HCT116 (cell line): ENCODE results near the gene RACK1. TPM values are rescaled to one million over a fixed set of nuclear protein-coding genes. Genes with fewer than 3 reads are reported as not detected.
A peak's percentile ranks its signal among the peaks of the same experiment; 100 is the strongest.

Source experiments
- ATAC-seq: fragments of 200-7000 bp; cut with Tn5 transposase; 2 replicates; pipeline ENCODE4 v1.9.1; 2020; ENCODE audit warnings: mild to moderate bottlenecking, moderate library complexity
- BruUV-seq: library from RNA; stranded (reverse); fragments of 400-500 nt; replicated peaks from 2 replicates; lab custom pipeline; 2021; lab: Mats Ljungman, UMichigan
- CTCF ChIA-PET: fragments of 300-600 bp; sonication (Branson Sonifier 250); formaldehyde crosslinking; loops from one replicate; lab custom pipeline; 2021; ENCODE audit warnings: antibody characterized with exemption; lab: Charles Lee
- POLR2A ChIA-PET: fragments of 300-600, 350-600 bp; sonication (Branson Sonifier 250); formaldehyde crosslinking; loops from one replicate; lab custom pipeline; 2021; ENCODE audit warnings: antibody characterized with exemption; lab: Charles Lee
- RAD21 ChIA-PET, 2 experiments: fragments of 300-600 bp; sonication (Branson Sonifier 250); formaldehyde crosslinking; loops; one replicate each; lab custom pipeline; 2023; ENCODE audit warnings: low total read pairs in 2 of 2; ENCODE audit not compliant: uncharacterized antibody in 2 of 2, unreplicated experiment in 2 of 2, low non-redundant PET in 1 of 2; lab: Charles Lee
- DNase-seq: peaks from one replicate; pipeline ENCODE4 v3.0.0-alpha.2; 2010; ENCODE audit warnings: low read depth, low spot score
- H2AFZ ChIP-seq: fragments of 200-600 bp; shearing (Covaris generic), sonication (generic); 2 replicates; pipeline ENCODE4 v1.6.1; 2017; ENCODE audit warnings: low read depth, mixed run types, mixed read lengths, antibody characterized with exemption, low read length; ENCODE audit not compliant: poor library complexity, severe bottlenecking
- H3K27ac ChIP-seq: 2 replicates; pipeline ENCODE4 v1.5.1; 2012; ENCODE audit warnings: low read depth, low read length
- H3K27me3 ChIP-seq: fragments of 200-600 bp; sonication (generic); 2 replicates; pipeline ENCODE4 v1.6.1; 2016; ENCODE audit warnings: mixed run types, low read length, mixed read lengths; ENCODE audit not compliant: insufficient read depth
- H3K36me3 ChIP-seq, 2 experiments: fragments of 200-500 bp in 1 of 2; fragments of 200-600 bp in 1 of 2; sonication (Bioruptor generic) in 1 of 2; sonication (generic) in 1 of 2; 2 replicates each; pipeline versions ENCODE4 v1.5.1 to v1.6.1; 2014 to 2016; ENCODE audit warnings: low read length in 2 of 2, inconsistent platforms in 1 of 2, mixed read lengths in 1 of 2, mixed run types in 1 of 2; ENCODE audit not compliant: insufficient read depth in 2 of 2, control insufficient read depth in 1 of 2
- H3K4me1 ChIP-seq, 2 experiments: fragments of 200-600 bp in 1 of 2; sonication (generic) in 1 of 2; 2 replicates each; pipeline versions ENCODE4 v1.5.1 to v1.6.1; 2012 to 2017; ENCODE audit warnings: low read length in 2 of 2, inconsistent platforms in 1 of 2, mild to moderate bottlenecking in 1 of 2, mixed read lengths in 1 of 2, mixed run types in 1 of 2, moderate library complexity in 1 of 2; ENCODE audit not compliant: insufficient read depth in 2 of 2, control insufficient read depth in 1 of 2
- H3K4me2 ChIP-seq: fragments of 200-600 bp; sonication (generic); 2 replicates; pipeline ENCODE4 v1.6.1; 2017; ENCODE audit warnings: mixed run types, low read length, mixed read lengths
- H3K4me3 ChIP-seq, 2 experiments: fragments of 200-600 bp in 1 of 2; sonication (generic) in 1 of 2; replicated peaks in 1 of 2; 2 replicates each; pipeline ENCODE4 v1.5.1; 2011 to 2016; ENCODE audit warnings: low read length in 2 of 2, control low read depth in 1 of 2, low read depth in 1 of 2, mild to moderate bottlenecking in 1 of 2, mixed read lengths in 1 of 2, mixed run types in 1 of 2
- H3K79me2 ChIP-seq: fragments of 200-600 bp; sonication (generic); 2 replicates; pipeline ENCODE4 v1.6.1; 2017; ENCODE audit warnings: mild to moderate bottlenecking, mixed run types, low read length, moderate library complexity, mixed read lengths; ENCODE audit not compliant: insufficient read depth
- H3K9ac ChIP-seq: fragments of 200-600 bp; sonication (generic); 2 replicates; pipeline ENCODE4 v1.6.1; 2016; ENCODE audit warnings: low read length, mixed read lengths
- H3K9me2 ChIP-seq: fragments of 200-600 bp; sonication (generic), shearing (Covaris generic); 2 replicates; pipeline ENCODE4 v1.6.1; 2017; ENCODE audit warnings: mixed run types, mild to moderate bottlenecking, moderate library complexity; ENCODE audit not compliant: insufficient read depth
- H3K9me3 ChIP-seq, 2 experiments: fragments of 200-500 bp in 1 of 2; fragments of 200-600 bp in 1 of 2; sonication (Bioruptor generic) in 1 of 2; sonication (generic) in 1 of 2; 2 replicates each; pipeline ENCODE4 v1.6.1; 2014 to 2017; ENCODE audit warnings: low read length in 2 of 2, mixed read lengths in 2 of 2, inconsistent platforms in 1 of 2, low read depth in 1 of 2, mild to moderate bottlenecking in 1 of 2, mixed run types in 1 of 2, moderate library complexity in 1 of 2; ENCODE audit not compliant: control insufficient read depth in 1 of 2, insufficient read depth in 1 of 2
- H4K20me1 ChIP-seq: fragments of 200-600 bp; sonication (generic), shearing (Covaris generic); 2 replicates; pipeline ENCODE4 v1.6.1; 2017; ENCODE audit warnings: mixed run types, mild to moderate bottlenecking, moderate library complexity; ENCODE audit not compliant: insufficient read depth
- CBX3 ChIP-seq: IDR thresholded peaks from 2 replicates; pipeline ENCODE4 v1.6.1; 2012; ENCODE audit warnings: low read depth
- CEBPB ChIP-seq: IDR thresholded peaks from 2 replicates; pipeline ENCODE4 v1.6.1; 2012; ENCODE audit warnings: low read depth
- EGR1 ChIP-seq: IDR thresholded peaks from 2 replicates; pipeline ENCODE4 v1.6.1; 2012; ENCODE audit warnings: low read depth
- ELF1 ChIP-seq: IDR thresholded peaks from 2 replicates; pipeline ENCODE4 v1.6.1; 2012; ENCODE audit warnings: low read depth, borderline replicate concordance
- EZH2 ChIP-seq: fragments of 200-600 bp; sonication (generic); IDR thresholded peaks from 2 replicates; pipeline ENCODE4 v1.6.1; 2017; ENCODE audit warnings: antibody characterized with exemption, mixed run types
- EZH2phosphoT487 ChIP-seq: fragments of 200-600 bp; IDR thresholded peaks from 2 replicates; pipeline ENCODE4 v1.6.1; 2018; ENCODE audit warnings: antibody characterized with exemption, borderline replicate concordance
- FOSL1 ChIP-seq: IDR thresholded peaks from 2 replicates; pipeline ENCODE4 v1.6.1; 2012; ENCODE audit warnings: low read depth
- POLR2AphosphoS5 ChIP-seq: IDR thresholded peaks from 2 replicates; pipeline ENCODE4 v1.6.1; 2011; ENCODE audit warnings: mild to moderate bottlenecking, low read depth, low read length, moderate library complexity
- RAD21 ChIP-seq: IDR thresholded peaks from 2 replicates; pipeline ENCODE4 v1.6.1; 2012; ENCODE audit warnings: low read depth, mild to moderate bottlenecking
- SP1 ChIP-seq: IDR thresholded peaks from 2 replicates; pipeline ENCODE4 v1.6.1; 2012; ENCODE audit warnings: low read depth
- SRF ChIP-seq: IDR thresholded peaks from 2 replicates; pipeline ENCODE4 v1.6.1; 2012; ENCODE audit warnings: low read depth
- TCF7L2 ChIP-seq: IDR thresholded peaks from 2 replicates; pipeline ENCODE4 v1.7.0; 2011; ENCODE audit warnings: borderline replicate concordance, inconsistent platforms; ENCODE audit not compliant: insufficient read depth, insufficient read length; ENCODE audit errors: extremely low read depth
- YY1 ChIP-seq: IDR thresholded peaks from 2 replicates; pipeline ENCODE4 v1.6.1; 2011; ENCODE audit warnings: low read length, low read depth, moderate library complexity, mild to moderate bottlenecking; ENCODE audit not compliant: insufficient replicate concordance; ENCODE audit errors: extremely low read depth
- ZFX ChIP-seq: fragments of 450-650 bp; IDR thresholded peaks from 2 replicates; pipeline ENCODE4 v1.6.1; 2017
- ZNF274 ChIP-seq: fragments of 200-500 bp; sonication (Bioruptor generic); IDR thresholded peaks from 2 replicates; pipeline ENCODE4 v1.6.1; 2014; ENCODE audit warnings: mild to moderate bottlenecking, low read depth, low read length, inconsistent platforms
- intact Hi-C: fragments of 100-400 bp; cut with micrococcal nuclease; formaldehyde crosslinking; loops from 2 replicates; pipeline ENCODE4 v1.10.0; 2022
- total RNA-seq: library from RNA; stranded (reverse); gene quantifications from one replicate; pipeline ENCODE4 v1.2.1, GENCODE V29; 2021; ENCODE audit not compliant: unreplicated experiment
- TF ChIP-seq, protein P1 (sequence below): IDR thresholded peaks from 2 replicates; pipeline ENCODE4 v1.6.1; 2011; ENCODE audit warnings: mild to moderate bottlenecking, low read length, moderate library complexity; ENCODE audit not compliant: insufficient replicate concordance; ENCODE audit errors: extremely low read depth
- TF ChIP-seq, protein P2 (sequence below): IDR thresholded peaks from 2 replicates; pipeline ENCODE4 v1.6.1; 2012; ENCODE audit warnings: low read depth
- TF ChIP-seq, protein P3 (sequence below): IDR thresholded peaks from 2 replicates; pipeline ENCODE4 v1.6.1; 2012

Gene RACK1
- total RNA-seq, 1 experiment from 2014 or later: 2,432 TPM

DNA sequence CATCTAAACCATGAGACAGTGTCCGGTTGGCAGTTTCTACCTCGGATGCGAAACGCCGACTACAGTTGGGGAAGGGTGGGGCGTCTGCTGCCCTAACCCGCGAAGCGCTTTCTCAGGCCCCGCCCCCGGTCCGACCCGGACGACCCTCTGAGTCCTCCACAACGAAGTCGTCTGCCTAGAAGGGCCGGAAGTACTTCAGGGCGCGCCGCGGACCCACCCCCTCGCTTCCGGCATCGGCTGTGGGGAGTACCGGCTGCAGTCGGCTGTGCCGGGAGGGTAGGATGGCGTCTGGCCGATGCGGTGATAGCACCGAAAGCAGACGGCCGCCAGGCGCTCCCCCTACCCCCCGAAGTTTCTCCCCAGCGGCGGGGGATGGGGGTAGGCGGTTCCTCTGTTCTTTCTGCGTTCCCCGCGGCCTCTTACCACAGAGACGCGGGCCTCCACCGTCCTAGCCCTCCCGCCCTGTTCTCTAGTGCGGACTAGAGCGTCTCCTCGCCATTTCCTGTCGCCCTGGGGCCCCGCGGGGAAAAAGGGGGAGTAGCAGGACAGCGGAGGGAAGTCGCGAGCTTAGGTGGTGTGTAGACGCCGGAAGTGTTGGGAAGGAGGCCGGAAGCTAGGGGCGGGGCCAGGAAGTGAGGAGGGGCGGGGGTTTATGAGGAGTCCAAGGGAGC is 20.5 kb downstream of the RACK1 start, which contains the start of gene TRIM41:
Gene TRIM41 (plus strand): TSS at position 224 of the 671 bp plus-strand sequence. CDS start 719 bp downstream, outside the sequence.
- Histone ChIP-seq H3K9me2 (no peaks in the 10 kb centered on the region), H3K27me3 (no peaks in the 10 kb centered on the region), H3K79me2 (peaks cover 34% of the 10 kb centered on the region), H3K9me3 (no peaks in the 10 kb centered on the region), H2AFZ (peak within 1 kb of the TSS; percentile 79), H3K4me2 (peak within 1 kb of the TSS; percentile 100), H3K4me3 (peak within 1 kb of the TSS; percentile 94 to 100), H3K36me3 (peaks cover 4 to 6% of the 10 kb centered on the region in 2 experiments; a peak in 2 of 4 replicates), H4K20me1 (no peaks in the 10 kb centered on the region), H3K27ac (peak within 1 kb of the TSS; percentile 92), H3K9ac (peak within 1 kb of the TSS; percentile 88), H3K4me1 (peaks cover 22 to 43% of the 10 kb centered on the region in 2 experiments)
- intact Hi-C loops: loop anchor here (1.0 to 5.0 kb wide), 3 partner anchors 16 to 51 kb away; no protein-coding TSS in a partner anchor
- CTCF ChIA-PET: interaction anchor here (0.9 kb wide), 1 partner anchor 35 kb away, joined by 3 read pairs; no protein-coding TSS in a partner anchor
- peak; percentile 68 for ATAC-seq
- POLR2A ChIA-PET: interaction anchor here (0.6 to 2.8 kb wide), 13 partner anchors 10 to 50 kb away, joined by 3 to 22 read pairs (median 3); partner anchors contain the start of genes RACK1 and TRIM7
- RAD21 ChIA-PET: no interaction called here
- BruUV-seq: no TSS peak
- peak; percentile 96 for DNase-seq
- TF ChIP-seq, protein P1, sequence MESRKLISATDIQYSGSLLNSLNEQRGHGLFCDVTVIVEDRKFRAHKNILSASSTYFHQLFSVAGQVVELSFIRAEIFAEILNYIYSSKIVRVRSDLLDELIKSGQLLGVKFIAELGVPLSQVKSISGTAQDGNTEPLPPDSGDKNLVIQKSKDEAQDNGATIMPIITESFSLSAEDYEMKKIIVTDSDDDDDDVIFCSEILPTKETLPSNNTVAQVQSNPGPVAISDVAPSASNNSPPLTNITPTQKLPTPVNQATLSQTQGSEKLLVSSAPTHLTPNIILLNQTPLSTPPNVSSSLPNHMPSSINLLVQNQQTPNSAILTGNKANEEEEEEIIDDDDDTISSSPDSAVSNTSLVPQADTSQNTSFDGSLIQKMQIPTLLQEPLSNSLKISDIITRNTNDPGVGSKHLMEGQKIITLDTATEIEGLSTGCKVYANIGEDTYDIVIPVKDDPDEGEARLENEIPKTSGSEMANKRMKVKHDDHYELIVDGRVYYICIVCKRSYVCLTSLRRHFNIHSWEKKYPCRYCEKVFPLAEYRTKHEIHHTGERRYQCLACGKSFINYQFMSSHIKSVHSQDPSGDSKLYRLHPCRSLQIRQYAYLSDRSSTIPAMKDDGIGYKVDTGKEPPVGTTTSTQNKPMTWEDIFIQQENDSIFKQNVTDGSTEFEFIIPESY: peak; percentile 40
- TF ChIP-seq, protein P2, sequence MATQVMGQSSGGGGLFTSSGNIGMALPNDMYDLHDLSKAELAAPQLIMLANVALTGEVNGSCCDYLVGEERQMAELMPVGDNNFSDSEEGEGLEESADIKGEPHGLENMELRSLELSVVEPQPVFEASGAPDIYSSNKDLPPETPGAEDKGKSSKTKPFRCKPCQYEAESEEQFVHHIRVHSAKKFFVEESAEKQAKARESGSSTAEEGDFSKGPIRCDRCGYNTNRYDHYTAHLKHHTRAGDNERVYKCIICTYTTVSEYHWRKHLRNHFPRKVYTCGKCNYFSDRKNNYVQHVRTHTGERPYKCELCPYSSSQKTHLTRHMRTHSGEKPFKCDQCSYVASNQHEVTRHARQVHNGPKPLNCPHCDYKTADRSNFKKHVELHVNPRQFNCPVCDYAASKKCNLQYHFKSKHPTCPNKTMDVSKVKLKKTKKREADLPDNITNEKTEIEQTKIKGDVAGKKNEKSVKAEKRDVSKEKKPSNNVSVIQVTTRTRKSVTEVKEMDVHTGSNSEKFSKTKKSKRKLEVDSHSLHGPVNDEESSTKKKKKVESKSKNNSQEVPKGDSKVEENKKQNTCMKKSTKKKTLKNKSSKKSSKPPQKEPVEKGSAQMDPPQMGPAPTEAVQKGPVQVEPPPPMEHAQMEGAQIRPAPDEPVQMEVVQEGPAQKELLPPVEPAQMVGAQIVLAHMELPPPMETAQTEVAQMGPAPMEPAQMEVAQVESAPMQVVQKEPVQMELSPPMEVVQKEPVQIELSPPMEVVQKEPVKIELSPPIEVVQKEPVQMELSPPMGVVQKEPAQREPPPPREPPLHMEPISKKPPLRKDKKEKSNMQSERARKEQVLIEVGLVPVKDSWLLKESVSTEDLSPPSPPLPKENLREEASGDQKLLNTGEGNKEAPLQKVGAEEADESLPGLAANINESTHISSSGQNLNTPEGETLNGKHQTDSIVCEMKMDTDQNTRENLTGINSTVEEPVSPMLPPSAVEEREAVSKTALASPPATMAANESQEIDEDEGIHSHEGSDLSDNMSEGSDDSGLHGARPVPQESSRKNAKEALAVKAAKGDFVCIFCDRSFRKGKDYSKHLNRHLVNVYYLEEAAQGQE: no peak
- TF ChIP-seq ZFX (0 out of 2 replicates have a peak, but pooled peaks have one; percentile 19), CBX3 (no peak), ZNF274 (no peak), CEBPB (no peak), SP1 (no peak), EZH2phosphoT487 (no peak), YY1 (peak; percentile 76), ELF1 (no peak), EZH2 (no peak), FOSL1 (no peak), TCF7L2 (peak; percentile 80), RAD21 (no peak), EGR1 (no peak), POLR2AphosphoS5 (peak; percentile 60), SRF (no peak)
- TF ChIP-seq, protein P3, sequence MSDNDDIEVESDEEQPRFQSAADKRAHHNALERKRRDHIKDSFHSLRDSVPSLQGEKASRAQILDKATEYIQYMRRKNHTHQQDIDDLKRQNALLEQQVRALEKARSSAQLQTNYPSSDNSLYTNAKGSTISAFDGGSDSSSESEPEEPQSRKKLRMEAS: no peak
